Measurements from ENCODE around the gene ZNF678. TPM values are rescaled to one million over a fixed set of nuclear protein-coding genes. Genes with fewer than 3 reads are reported as not detected.

Gene ZNF678
- polyA plus RNA-seq, 2 of the 4 experiments (the other 2 are of a cell fraction) = 3.5 to 6.9 TPM

DNA sequence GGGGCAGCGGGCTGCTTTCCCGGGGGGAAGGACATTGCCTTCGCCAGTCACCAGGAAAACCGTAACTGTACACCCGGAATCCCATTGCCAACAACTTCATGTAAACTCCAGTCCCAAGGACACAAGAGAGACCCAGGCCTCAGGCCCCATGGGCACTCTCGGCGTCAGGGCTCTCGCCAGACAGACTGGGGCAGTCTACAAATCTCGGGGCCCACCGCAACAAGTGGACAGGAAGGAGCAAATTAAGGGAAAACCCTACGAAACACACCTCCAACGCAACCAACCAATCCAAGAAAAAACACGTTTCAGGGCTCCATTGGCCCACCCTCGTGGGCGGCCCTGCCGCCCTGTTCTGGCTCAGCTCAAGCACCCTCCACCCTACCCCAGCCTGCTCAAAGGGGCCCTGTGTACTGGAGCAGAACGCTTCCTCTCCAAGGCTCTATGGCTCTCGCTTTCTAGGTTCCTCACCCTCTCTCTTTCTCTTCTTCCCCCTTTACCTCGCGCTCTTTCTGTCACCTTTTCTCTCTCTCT lies 4.6 kb upstream of the ZNF678 start:
- 72% methylated on average over 19 of the region's 20 CpGs for WGBS (ENCODE audit: missing lambda C conversion rate)
- no peak for DNase-seq (ENCODE audit: low read depth in 1 of 2, low spot score in 1 of 2)
- CTCF ChIA-PET = interaction anchor here (1.2 kb wide), 1 partner anchor 16 kb away, joined by 5 read pairs; no protein-coding TSS in a partner anchor
- Histone ChIP-seq H3K27ac (no peak overlapping the region), H3K9me3 (peaks cover 43% of the 10 kb centered on the region), H3K4me1 (no peaks in the 10 kb centered on the region), H3K4me2 (no peak overlapping the region), H3K4me3 (no peak overlapping the region)
- POLR2A ChIA-PET = no interaction called here
- TF ChIP-seq, protein P1, sequence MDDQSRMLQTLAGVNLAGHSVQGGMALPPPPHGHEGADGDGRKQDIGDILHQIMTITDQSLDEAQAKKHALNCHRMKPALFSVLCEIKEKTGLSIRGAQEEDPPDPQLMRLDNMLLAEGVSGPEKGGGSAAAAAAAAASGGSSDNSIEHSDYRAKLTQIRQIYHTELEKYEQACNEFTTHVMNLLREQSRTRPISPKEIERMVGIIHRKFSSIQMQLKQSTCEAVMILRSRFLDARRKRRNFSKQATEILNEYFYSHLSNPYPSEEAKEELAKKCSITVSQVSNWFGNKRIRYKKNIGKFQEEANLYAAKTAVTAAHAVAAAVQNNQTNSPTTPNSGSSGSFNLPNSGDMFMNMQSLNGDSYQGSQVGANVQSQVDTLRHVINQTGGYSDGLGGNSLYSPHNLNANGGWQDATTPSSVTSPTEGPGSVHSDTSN (IDR thresholded peaks at IDR 0.05) = no peak
- no peak for TF ChIP-seq NR3C1 (IDR thresholded peaks at IDR 0.05)
- no peak for TF ChIP-seq RARB (CRISPR knock-in tag; IDR thresholded peaks at IDR 0.05)
- TF ChIP-seq, protein P2, sequence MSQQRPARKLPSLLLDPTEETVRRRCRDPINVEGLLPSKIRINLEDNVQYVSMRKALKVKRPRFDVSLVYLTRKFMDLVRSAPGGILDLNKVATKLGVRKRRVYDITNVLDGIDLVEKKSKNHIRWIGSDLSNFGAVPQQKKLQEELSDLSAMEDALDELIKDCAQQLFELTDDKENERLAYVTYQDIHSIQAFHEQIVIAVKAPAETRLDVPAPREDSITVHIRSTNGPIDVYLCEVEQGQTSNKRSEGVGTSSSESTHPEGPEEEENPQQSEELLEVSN (IDR thresholded peaks at IDR 0.05; ENCODE audit: borderline replicate concordance, low read depth) = no peak
- TF ChIP-seq, protein P3, sequence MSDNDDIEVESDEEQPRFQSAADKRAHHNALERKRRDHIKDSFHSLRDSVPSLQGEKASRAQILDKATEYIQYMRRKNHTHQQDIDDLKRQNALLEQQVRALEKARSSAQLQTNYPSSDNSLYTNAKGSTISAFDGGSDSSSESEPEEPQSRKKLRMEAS (IDR thresholded peaks at IDR 0.05) = no peak
- TF ChIP-seq SREBF2 (IDR thresholded peaks at IDR 0.05) = no peak
- no peak for TF ChIP-seq CHD2 (IDR thresholded peaks at IDR 0.05; ENCODE audit: low read length, partially characterized antibody)
- no peak for TF ChIP-seq KDM5A (IDR thresholded peaks at IDR 0.05)
- TF ChIP-seq SMC3 (IDR thresholded peaks at IDR 0.05) = no peak
- TF ChIP-seq ZC3H11A (IDR thresholded peaks at IDR 0.05) = no peak
- TF ChIP-seq ZSCAN20 (CRISPR knock-in tag; IDR thresholded peaks at IDR 0.05) = no peak
- TF ChIP-seq NFE2L2 (conservative IDR thresholded peaks at IDR 0.05; ENCODE audit: low read length) = no peak
- TF ChIP-seq MAZ (IDR thresholded peaks at IDR 0.05; ENCODE audit: borderline replicate concordance, low read depth, low read length) = no peak
- no peak for TF ChIP-seq POLR2AphosphoS2 (conservative IDR thresholded peaks at IDR 0.05; ENCODE audit: low read length)
- no peak for TF ChIP-seq ESRRA (IDR thresholded peaks at IDR 0.05; ENCODE audit: borderline replicate concordance, low read length)
- TF ChIP-seq FOSL2 (IDR thresholded peaks at IDR 0.05) = no peak
- TF ChIP-seq FOSL2 (CRISPR knock-in tag; IDR thresholded peaks at IDR 0.05) = no peak
- no peak for TF ChIP-seq RCOR1 (IDR thresholded peaks at IDR 0.05; ENCODE audit: low read depth, low read length)
- ATAC-seq = no peak
- no peak for FAIRE-seq

DNA sequence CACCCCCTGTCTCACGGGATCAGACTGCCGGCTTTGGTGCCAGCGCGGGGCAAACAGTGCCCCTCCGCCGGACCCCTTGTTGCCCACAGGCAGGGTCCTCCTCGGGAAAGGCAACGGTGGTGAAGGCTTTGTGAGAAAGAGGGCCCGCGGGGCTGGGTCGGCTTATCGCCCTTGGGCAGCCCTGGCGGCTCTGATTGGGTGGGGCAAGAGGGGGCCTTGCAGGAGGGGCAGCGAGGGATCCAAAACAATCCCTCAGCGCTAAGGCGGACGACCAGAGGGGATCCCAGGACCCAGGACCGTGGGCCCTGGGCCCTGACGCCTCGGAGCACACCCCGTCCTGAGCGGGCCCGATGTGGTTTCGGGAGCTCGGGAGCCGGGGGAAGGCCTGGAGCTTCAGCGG lies 3.9 kb upstream of the ZNF678 start:
- ChIA-PET POLR2A (no interaction called here), CTCF (interaction anchor here (0.8 kb wide), 1 partner anchor 16 kb away, joined by 3 read pairs; no protein-coding TSS in a partner anchor)
- no peak for DNase-seq (ENCODE audit: low read depth in 1 of 2, low spot score in 1 of 2)
- H3K4me1 ChIP-seq = no peaks in the 10 kb centered on the region
- no peak overlapping the region for H3K4me3 ChIP-seq
- H3K27ac ChIP-seq = no peak overlapping the region
- TF ChIP-seq ZC3H11A (IDR thresholded peaks at IDR 0.05) = no peak
- no peak for TF ChIP-seq NR3C1 (IDR thresholded peaks at IDR 0.05)
- no peak for TF ChIP-seq RARB (CRISPR knock-in tag; IDR thresholded peaks at IDR 0.05)
- TF ChIP-seq EHMT2 (IDR thresholded peaks at IDR 0.05; ENCODE audit: low read depth) = no peak
- TF ChIP-seq NFE2L2 (conservative IDR thresholded peaks at IDR 0.05; ENCODE audit: low read length) = no peak
- TF ChIP-seq, protein P4, sequence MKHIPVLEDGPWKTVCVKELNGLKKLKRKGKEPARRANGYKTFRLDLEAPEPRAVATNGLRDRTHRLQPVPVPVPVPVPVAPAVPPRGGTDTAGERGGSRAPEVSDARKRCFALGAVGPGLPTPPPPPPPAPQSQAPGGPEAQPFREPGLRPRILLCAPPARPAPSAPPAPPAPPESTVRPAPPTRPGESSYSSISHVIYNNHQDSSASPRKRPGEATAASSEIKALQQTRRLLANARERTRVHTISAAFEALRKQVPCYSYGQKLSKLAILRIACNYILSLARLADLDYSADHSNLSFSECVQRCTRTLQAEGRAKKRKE (CRISPR knock-in tag; IDR thresholded peaks at IDR 0.05; ENCODE audit: low read depth) = no peak
- TF ChIP-seq HOXA7 (CRISPR knock-in tag; IDR thresholded peaks at IDR 0.05) = no peak
- no peak for FAIRE-seq
- ATAC-seq = no peak
- H3K4me2 ChIP-seq = no peak overlapping the region
- H3K9me3 ChIP-seq = peaks cover 41% of the 10 kb centered on the region
- WGBS (ENCODE audit: missing lambda C conversion rate) = 67% methylated on average over 20 of the region's 27 CpGs

DNA sequence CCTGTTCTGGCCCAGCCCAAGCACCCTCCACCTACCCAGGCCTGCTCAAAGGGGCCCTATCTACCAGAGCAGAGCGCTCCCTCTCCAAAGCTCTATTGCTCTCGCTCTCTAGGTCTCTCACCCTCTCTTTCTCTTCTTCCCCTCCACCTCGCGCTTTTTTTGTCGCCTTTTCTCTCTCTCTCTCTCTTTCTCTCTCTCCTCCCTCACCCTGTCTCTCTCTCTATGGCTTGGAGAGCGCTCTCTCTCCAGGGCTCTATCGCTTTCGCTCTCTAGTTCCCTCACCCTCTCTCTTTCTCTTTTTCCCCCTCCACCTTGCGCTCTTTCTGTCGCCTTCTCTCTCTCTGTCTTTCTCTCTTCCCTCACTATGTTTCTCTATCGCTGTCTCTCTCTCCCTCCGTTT lies 3.4 kb upstream of the ZNF678 start:
- ChIA-PET CTCF (interaction anchor here (0.8 to 1.3 kb wide), 3 partner anchors 12 to 17 kb away, joined by 3 read pairs; no protein-coding TSS in a partner anchor), POLR2A (no interaction called here)
- Histone ChIP-seq H3K4me1 (no peaks in the 10 kb centered on the region), H3K27ac (no peak overlapping the region), H3K9me3 (peaks cover 40% of the 10 kb centered on the region), H3K4me3 (no peak overlapping the region), H3K4me2 (no peak overlapping the region)
- no peak for FAIRE-seq
- no peak for DNase-seq (ENCODE audit: low read depth in 1 of 2, low spot score in 1 of 2)
- WGBS (ENCODE audit: missing lambda C conversion rate) = 87% methylated on average over 12 of the region's 12 CpGs
- no peak for ATAC-seq
- TF ChIP-seq KDM1A (IDR thresholded peaks at IDR 0.05; ENCODE audit: low read depth) = no peak
- TF ChIP-seq, protein P5, sequence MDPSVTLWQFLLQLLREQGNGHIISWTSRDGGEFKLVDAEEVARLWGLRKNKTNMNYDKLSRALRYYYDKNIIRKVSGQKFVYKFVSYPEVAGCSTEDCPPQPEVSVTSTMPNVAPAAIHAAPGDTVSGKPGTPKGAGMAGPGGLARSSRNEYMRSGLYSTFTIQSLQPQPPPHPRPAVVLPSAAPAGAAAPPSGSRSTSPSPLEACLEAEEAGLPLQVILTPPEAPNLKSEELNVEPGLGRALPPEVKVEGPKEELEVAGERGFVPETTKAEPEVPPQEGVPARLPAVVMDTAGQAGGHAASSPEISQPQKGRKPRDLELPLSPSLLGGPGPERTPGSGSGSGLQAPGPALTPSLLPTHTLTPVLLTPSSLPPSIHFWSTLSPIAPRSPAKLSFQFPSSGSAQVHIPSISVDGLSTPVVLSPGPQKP (IDR thresholded peaks at IDR 0.05; ENCODE audit: low read depth, low read length) = no peak
- no peak for TF ChIP-seq ZFP36 (IDR thresholded peaks at IDR 0.05; ENCODE audit: borderline replicate concordance, partially characterized antibody)
- TF ChIP-seq MAFK (IDR thresholded peaks at IDR 0.05; ENCODE audit: partially characterized antibody) = no peak
- TF ChIP-seq HEYL (CRISPR knock-in tag; IDR thresholded peaks at IDR 0.05) = no peak
- no peak for TF ChIP-seq TFCP2L1 (CRISPR knock-in tag; IDR thresholded peaks at IDR 0.05)
- TF ChIP-seq, protein P6, sequence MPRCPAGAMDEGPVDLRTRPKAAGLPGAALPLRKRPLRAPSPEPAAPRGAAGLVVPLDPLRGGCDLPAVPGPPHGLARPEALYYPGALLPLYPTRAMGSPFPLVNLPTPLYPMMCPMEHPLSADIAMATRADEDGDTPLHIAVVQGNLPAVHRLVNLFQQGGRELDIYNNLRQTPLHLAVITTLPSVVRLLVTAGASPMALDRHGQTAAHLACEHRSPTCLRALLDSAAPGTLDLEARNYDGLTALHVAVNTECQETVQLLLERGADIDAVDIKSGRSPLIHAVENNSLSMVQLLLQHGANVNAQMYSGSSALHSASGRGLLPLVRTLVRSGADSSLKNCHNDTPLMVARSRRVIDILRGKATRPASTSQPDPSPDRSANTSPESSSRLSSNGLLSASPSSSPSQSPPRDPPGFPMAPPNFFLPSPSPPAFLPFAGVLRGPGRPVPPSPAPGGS (IDR thresholded peaks at IDR 0.05) = no peak
- TF ChIP-seq MAZ (IDR thresholded peaks at IDR 0.05; ENCODE audit: borderline replicate concordance, low read depth, low read length) = no peak
